ENCODE measurements around the gene BICD2.

- TF ChIP-seq CTCF (IDR thresholded peaks at IDR 0.05; ENCODE audit: low read depth, low read length, missing input control), result no peak
- TF ChIP-seq TAF1 (conservative IDR thresholded peaks at IDR 0.05), result no peak
- no peak for TF ChIP-seq REST (IDR thresholded peaks at IDR 0.05)
- TF ChIP-seq SP1 (IDR thresholded peaks at IDR 0.05), result no peak
- TF ChIP-seq JUND (IDR thresholded peaks at IDR 0.05), result no peak
- TF ChIP-seq YY1 (IDR thresholded peaks at IDR 0.05), result no peak
- no peak for TF ChIP-seq EGR1 (IDR thresholded peaks at IDR 0.05; ENCODE audit: low read depth in 2 of 2)
- no peak for TF ChIP-seq ZBTB33 (IDR thresholded peaks at IDR 0.05)
- TF ChIP-seq RAD21 (IDR thresholded peaks at IDR 0.05), result no peak
Observed at GRCh38 chr9:92696619-92697018, 68.0 kb downstream of the BICD2 start.
